ENCODE measurements around the gene CACNB1. TPM values are rescaled to one million over a fixed set of nuclear protein-coding genes. Genes with fewer than 3 reads are reported as not detected.

Gene CACNB1
- total and polyA plus RNA-seq, 10 of the 15 experiments (the other 5 are each of a cell fraction or from before 2014, with no cell fraction given), result 0.06 to 15.6 (median 6.3) TPM

DNA sequence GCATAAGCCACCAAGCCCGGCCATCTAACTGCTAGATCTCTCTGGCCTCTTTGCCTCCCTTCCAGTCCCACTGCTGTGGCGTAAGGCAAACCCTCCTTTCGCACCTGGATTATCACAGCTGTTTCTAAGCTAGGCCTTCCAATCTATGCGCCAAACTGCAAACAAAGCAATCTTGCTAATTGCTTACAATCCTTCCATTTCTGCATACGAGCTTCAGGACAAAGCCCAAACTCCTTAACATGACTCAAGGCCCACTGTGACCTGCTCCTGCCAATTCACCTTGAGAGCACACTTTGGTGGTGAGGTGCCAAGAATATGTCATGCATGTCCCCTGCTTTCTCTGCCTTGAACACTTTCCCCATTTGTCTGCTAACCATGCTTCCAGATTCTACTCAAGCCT, 25.5 kb downstream of the CACNB1 start (continued):
- TF ChIP-seq ZBED1 (IDR thresholded peaks at IDR 0.05; ENCODE audit: borderline replicate concordance) (no peak), ATF3 (IDR thresholded peaks at IDR 0.05; ENCODE audit: borderline replicate concordance, extremely low read depth, low read depth, low read length) (no peak), MTA2 (IDR thresholded peaks at IDR 0.05; ENCODE audit: low read depth) (no peak), SMARCA5 (IDR thresholded peaks at IDR 0.05) (no peak), CBX3 (IDR thresholded peaks at IDR 0.05; ENCODE audit: borderline replicate concordance, low read depth) (no peak), PBX3 (IDR thresholded peaks at IDR 0.05; ENCODE audit: insufficient replicate concordance, low read depth, low read length) (no peak), FOS (IDR thresholded peaks at IDR 0.05; ENCODE audit: borderline replicate concordance, extremely low read depth, insufficient read length) (no peak)

GRCh38 chr17:39170558-39170957, 26.9 kb downstream of the CACNB1 start:
- POLR2A ChIA-PET, result interaction anchor here (0.6 to 0.7 kb wide), 2 partner anchors 24 to 35 kb away, joined by 3 to 4 read pairs; no protein-coding TSS in a partner anchor
- Histone ChIP-seq H3K36me3 (ENCODE audit: control insufficient read depth in 2 of 2, insufficient read depth in 2 of 2, low read length in 1 of 2) (no peaks in the 10 kb centered on the region), H4K20me1 (ENCODE audit: control insufficient read depth, insufficient read depth) (no peaks in the 10 kb centered on the region), H3K27ac (ENCODE audit: control insufficient read depth, insufficient read depth) (no peak overlapping the region), H3K4me2 (ENCODE audit: control insufficient read depth, insufficient read depth) (no peak overlapping the region), H3K4me1 (ENCODE audit: control insufficient read depth, insufficient read depth, low read length) (peaks cover 9% of the 10 kb centered on the region), H3K9me3 (replicated peaks; ENCODE audit: control insufficient read depth, insufficient read depth, low read length) (no peaks in the 10 kb centered on the region), H3K4me3 (no peak overlapping the region), H3K9ac (ENCODE audit: control insufficient read depth, insufficient read depth, low read length) (no peak overlapping the region), H3K79me2 (ENCODE audit: control insufficient read depth, insufficient read depth, low read length) (no peaks in the 10 kb centered on the region), H2AFZ (ENCODE audit: control insufficient read depth, low read depth, low read length) (no peak overlapping the region), H3K27me3 (replicated peaks in 1 of 2; ENCODE audit: control insufficient read depth in 2 of 2, insufficient read depth in 2 of 2, low read length in 1 of 2) (peaks cover 0 to 2% of the 10 kb centered on the region in 2 experiments; a peak in 1 of 4 replicates)
- BruUV-seq (replicated peaks), result no TSS peak
- RAD21 ChIA-PET (ENCODE audit: unreplicated experiment), result interaction anchor here (0.7 to 1.9 kb wide), 3 partner anchors 18 to 187 kb away, joined by 3 to 7 read pairs (median 3); no protein-coding TSS in a partner anchor
- 22% methylated on average over 6 of the region's 6 CpGs for WGBS (ENCODE audit: insufficient coverage, insufficient replicate concordance, low lambda C conversion rate, missing lambda C conversion rate)
- ATAC-seq (no peak), FAIRE-seq (no peak), DNase-seq (ENCODE audit: low read depth, low spot score) (no peak)
- intact Hi-C loops (cut with micrococcal nuclease; ENCODE audit: unreplicated experiment), result no loop called here
- SMC1A ChIA-PET (ENCODE audit: uncharacterized antibody, unreplicated experiment), result interaction anchor here (1.9 kb wide), 1 partner anchor 13 kb away, joined by 5 read pairs; no protein-coding TSS in a partner anchor
- CTCF ChIA-PET, result interaction anchor here (0.6 to 8.9 kb wide), 3 partner anchors 61 to 755 kb away, joined by 3 to 79 read pairs (median 4); no protein-coding TSS in a partner anchor
- in situ Hi-C loops (cut with MboI), result no loop called here
- TF ChIP-seq CEBPB (IDR thresholded peaks at IDR 0.05; ENCODE audit: borderline replicate concordance in 1 of 2, low read depth in 2 of 2, low read length in 2 of 2) (no peak), SREBF1 (IDR thresholded peaks at IDR 0.05; ENCODE audit: low read length) (no peak), STAT1 (conservative IDR thresholded peaks at IDR 0.05) (no peak), TCF3 (IDR thresholded peaks at IDR 0.05; ENCODE audit: borderline replicate concordance, insufficient read depth, low read depth, low read length) (no peak), HDGF (IDR thresholded peaks at IDR 0.05) (no peak), JUND (IDR thresholded peaks at IDR 0.05; ENCODE audit: low read depth, low read length) (no peak), E2F8 (IDR thresholded peaks at IDR 0.05; ENCODE audit: low read depth, partially characterized antibody) (no peak), FOXM1 (IDR thresholded peaks at IDR 0.05; ENCODE audit: low read depth, low read length) (no peak), BRCA1 (IDR thresholded peaks at IDR 0.05; ENCODE audit: low read depth, low read length) (no peak), ETV6 (conservative IDR thresholded peaks at IDR 0.05 in 1 of 2, IDR thresholded peaks at IDR 0.05 in 1 of 2; ENCODE audit: borderline replicate concordance in 1 of 2, low read depth in 1 of 2) (no peak), ATF7 (IDR thresholded peaks at IDR 0.05; ENCODE audit: low read depth) (no peak), CREM (IDR thresholded peaks at IDR 0.05; ENCODE audit: low read depth) (no peak), RB1 (IDR thresholded peaks at IDR 0.05; ENCODE audit: borderline replicate concordance) (no peak)
